HG03565 (cell line): ENCODE data around the gene LRRC8E.

Experiments used
- ATAC-seq: cut with Tn5 transposase; IDR thresholded peaks from one replicate; pipeline ENCODE4 v1.9.1; 2021; ENCODE audit warnings: mild to moderate bottlenecking, moderate library complexity; ENCODE audit not compliant: unreplicated experiment

LRRC8E gene

GRCh38 chr19:7888145-7888825 is at the start of gene LRRC8E:
TSS of gene LRRC8E (plus strand) at chr19:7888510. CDS start at chr19:7895604, 7,094 bp downstream.
- ATAC-seq, result no peak

- no peak for ATAC-seq
Observed at GRCh38 chr19:7839476-7839875, 48.8 kb upstream of the LRRC8E start.

- no peak for ATAC-seq
Observed at GRCh38 chr19:7840629-7841028, 47.7 kb upstream of the LRRC8E start.

GRCh38 chr19:7841751-7842660 is 46.3 kb upstream of the LRRC8E start:
- ATAC-seq, result no peak

- ATAC-seq, result no peak
Observed at GRCh38 chr19:7842661-7843294, 45.5 kb upstream of the LRRC8E start.

- ATAC-seq, result no peak
Observed at GRCh38 chr19:7843521-7843920, 44.8 kb upstream of the LRRC8E start.

GRCh38 chr19:7844405-7844804 is 43.9 kb upstream of the LRRC8E start:
- no peak for ATAC-seq

GRCh38 chr19:7844951-7845350 is 43.4 kb upstream of the LRRC8E start:
- ATAC-seq, result no peak

GRCh38 chr19:7845390-7846154 is 42.7 kb upstream of the LRRC8E start:
- no peak for ATAC-seq

GRCh38 chr19:7846155-7846646 is 42.1 kb upstream of the LRRC8E start:
- no peak for ATAC-seq

GRCh38 chr19:7847664-7848063 is 40.6 kb upstream of the LRRC8E start:
- ATAC-seq, result no peak

- no peak for ATAC-seq
Observed at GRCh38 chr19:7848779-7849457, 39.4 kb upstream of the LRRC8E start.

GRCh38 chr19:7849631-7849999 is 38.7 kb upstream of the LRRC8E start:
- ATAC-seq, result no peak

GRCh38 chr19:7850000-7850813 is 38.1 kb upstream of the LRRC8E start:
- ATAC-seq, result no peak

- no peak for ATAC-seq
Observed at GRCh38 chr19:7850945-7851622, 37.2 kb upstream of the LRRC8E start.

GRCh38 chr19:7851623-7852500 is 36.4 kb upstream of the LRRC8E start:
- ATAC-seq, result no peak

- no peak for ATAC-seq
Observed at GRCh38 chr19:7852851-7853769, 35.2 kb upstream of the LRRC8E start.
